IMR-90 (cell line): ENCODE results near the gene CPSF4L.

Source experiments
- BHLHE40 ChIP-seq: fragments of 150-350 bp; IDR thresholded peaks from 2 replicates; pipeline ENCODE4 v1.6.1; 2016; ENCODE audit warnings: mild to moderate bottlenecking, low read depth, low read length
- CEBPB ChIP-seq: IDR thresholded peaks from 2 replicates; pipeline ENCODE4 v1.6.1; 2012; ENCODE audit warnings: low read depth, low read length, improper control_type of control experiment
- CTCF ChIP-seq: conservative IDR thresholded peaks from 2 replicates; pipeline ENCODE4 v1.5.1; 2012; ENCODE audit warnings: mild to moderate bottlenecking, low read depth, low read length, improper control_type of control experiment
- MAFK ChIP-seq: IDR thresholded peaks from 2 replicates; pipeline ENCODE4 v1.6.1; 2012; ENCODE audit warnings: low read depth, low read length, improper control_type of control experiment
- MXI1 ChIP-seq: IDR thresholded peaks from 2 replicates; pipeline ENCODE4 v1.6.1; 2012; ENCODE audit warnings: low read depth, mild to moderate bottlenecking, low read length, moderate library complexity, borderline replicate concordance
- POLR2A ChIP-seq: IDR thresholded peaks from 2 replicates; pipeline ENCODE4 v1.6.1; 2012; ENCODE audit warnings: mild to moderate bottlenecking, low read depth, low read length
- RAD21 ChIP-seq: IDR thresholded peaks from 2 replicates; pipeline ENCODE4 v1.6.1; 2012; ENCODE audit warnings: low read length, improper control_type of control experiment
- RFX5 ChIP-seq: IDR thresholded peaks from 2 replicates; pipeline ENCODE4 v1.8.0; 2012; ENCODE audit warnings: low read depth, mild to moderate bottlenecking, low read length, moderate library complexity

GRCh38 chr17:73227944-73228343, 33.7 kb downstream of the CPSF4L start:
- TF ChIP-seq CTCF (no peak), CEBPB (no peak), MXI1 (no peak), MAFK (no peak), RAD21 (no peak), POLR2A (no peak), RFX5 (no peak), BHLHE40 (no peak)
